ENCODE results near the gene ATF7.
"Not testable (repeated sequence)": the region's sequence is repeated elsewhere in the genome, so short reads cannot be mapped to it uniquely, and the experiment has no call there.

ATF7 gene

GRCh38 chr12:53599579-53599978, 26.6 kb downstream of the ATF7 start:
- in situ Hi-C loops (cut with HindIII; ENCODE audit: low sequenced_read_pairs), result no loop called here

- in situ Hi-C loops (cut with HindIII; ENCODE audit: low sequenced_read_pairs), result not testable (repeated sequence)
These were observed 27.2 kb downstream of the ATF7 start for GRCh38 chr12:53598971-53599370.

GRCh38 chr12:53596920-53597363, 29.2 kb downstream of the ATF7 start:
- in situ Hi-C loops (cut with HindIII; ENCODE audit: low sequenced_read_pairs), result no loop called here

- in situ Hi-C loops (cut with HindIII; ENCODE audit: low sequenced_read_pairs), result no loop called here
These were observed 31.1 kb downstream of the ATF7 start for GRCh38 chr12:53594897-53595615.

- in situ Hi-C loops (cut with HindIII; ENCODE audit: low sequenced_read_pairs), result no loop called here
These were observed 32.5 kb downstream of the ATF7 start for GRCh38 chr12:53593707-53594106.

- in situ Hi-C loops (cut with HindIII; ENCODE audit: low sequenced_read_pairs), result no loop called here
These were observed 33.2 kb downstream of the ATF7 start for GRCh38 chr12:53593031-53593430.

GRCh38 chr12:53592426-53592825, 33.8 kb downstream of the ATF7 start:
- in situ Hi-C loops (cut with HindIII; ENCODE audit: low sequenced_read_pairs), result no loop called here

GRCh38 chr12:53591301-53592206, 34.6 kb downstream of the ATF7 start:
- in situ Hi-C loops (cut with HindIII; ENCODE audit: low sequenced_read_pairs), result no loop called here

- in situ Hi-C loops (cut with HindIII; ENCODE audit: low sequenced_read_pairs), result no loop called here
These were observed 35.5 kb downstream of the ATF7 start for GRCh38 chr12:53590652-53591051.

GRCh38 chr12:53589915-53590314, 36.3 kb downstream of the ATF7 start:
- in situ Hi-C loops (cut with HindIII; ENCODE audit: low sequenced_read_pairs), result no loop called here

GRCh38 chr12:53589423-53589822, 36.8 kb downstream of the ATF7 start:
- in situ Hi-C loops (cut with HindIII; ENCODE audit: low sequenced_read_pairs), result no loop called here

- in situ Hi-C loops (cut with HindIII; ENCODE audit: low sequenced_read_pairs), result no loop called here
These were observed 38.1 kb downstream of the ATF7 start for GRCh38 chr12:53588123-53588522.

- in situ Hi-C loops (cut with HindIII; ENCODE audit: low sequenced_read_pairs), result no loop called here
These were observed 39.4 kb downstream of the ATF7 start for GRCh38 chr12:53586745-53587144.

- in situ Hi-C loops (cut with HindIII; ENCODE audit: low sequenced_read_pairs), result no loop called here
These were observed 40.6 kb downstream of the ATF7 start for GRCh38 chr12:53585448-53586125.

GRCh38 chr12:53579545-53579955, 46.6 kb downstream of the ATF7 start:
- in situ Hi-C loops (cut with HindIII; ENCODE audit: low sequenced_read_pairs), result no loop called here

- in situ Hi-C loops (cut with HindIII; ENCODE audit: low sequenced_read_pairs), result no loop called here
These were observed 47.4 kb downstream of the ATF7 start for GRCh38 chr12:53578783-53579182.

- in situ Hi-C loops (cut with HindIII; ENCODE audit: low sequenced_read_pairs), result no loop called here
These were observed 48.2 kb downstream of the ATF7 start for GRCh38 chr12:53577941-53578352.

- in situ Hi-C loops (cut with HindIII; ENCODE audit: low sequenced_read_pairs), result no loop called here
These were observed 50.5 kb downstream of the ATF7 start for GRCh38 chr12:53575502-53576249.

GRCh38 chr12:53572134-53572758, 53.9 kb downstream of the ATF7 start:
- in situ Hi-C loops (cut with HindIII; ENCODE audit: low sequenced_read_pairs), result no loop called here

- in situ Hi-C loops (cut with HindIII; ENCODE audit: low sequenced_read_pairs), result no loop called here
These were observed 54.9 kb downstream of the ATF7 start for GRCh38 chr12:53571295-53571694.

Data from DLD1 (cell line).